B cell (primary cell): Measurements from ENCODE around the gene KANK2.
"Not testable (repeated sequence)": the region's sequence is repeated elsewhere in the genome, so short reads cannot be mapped to it uniquely, and the experiment has no call there.

Experiments
- EZH2 ChIP-seq: IDR thresholded peaks from 2 replicates; pipeline ENCODE4 v1.6.1; 2012; ENCODE audit warnings: borderline replicate concordance, low read depth, mild to moderate bottlenecking, moderate library complexity, low read length; ENCODE audit not compliant: insufficient read depth, poor library complexity, severe bottlenecking
- TF ChIP-seq, protein P1 (sequence below): fragments of 200-600 bp; IDR thresholded peaks from one replicate; pipeline ENCODE4 v1.8.0; 2022; ENCODE audit warnings: antibody characterized with exemption, mild to moderate bottlenecking

DNA sequence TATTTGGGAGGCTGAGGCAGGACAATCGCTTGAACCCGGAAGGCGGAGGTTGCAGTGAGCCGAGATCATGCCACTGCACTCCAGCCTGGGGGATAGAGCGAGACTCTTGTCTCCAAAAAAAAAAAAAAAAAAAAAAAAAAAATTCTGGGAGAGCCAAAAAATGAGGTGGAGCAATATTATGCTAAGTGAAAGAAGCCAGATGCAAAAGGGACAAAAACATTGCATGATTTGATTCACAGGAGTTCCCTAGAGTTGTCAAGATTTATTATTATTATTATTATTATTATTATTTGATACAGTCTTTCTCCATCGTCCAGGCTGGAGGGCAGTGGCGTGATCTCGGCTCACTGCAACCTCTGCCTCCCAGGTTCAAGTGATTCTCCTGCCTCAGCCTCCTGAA, 16.4 kb downstream of the KANK2 start:
- TF ChIP-seq, protein P1, sequence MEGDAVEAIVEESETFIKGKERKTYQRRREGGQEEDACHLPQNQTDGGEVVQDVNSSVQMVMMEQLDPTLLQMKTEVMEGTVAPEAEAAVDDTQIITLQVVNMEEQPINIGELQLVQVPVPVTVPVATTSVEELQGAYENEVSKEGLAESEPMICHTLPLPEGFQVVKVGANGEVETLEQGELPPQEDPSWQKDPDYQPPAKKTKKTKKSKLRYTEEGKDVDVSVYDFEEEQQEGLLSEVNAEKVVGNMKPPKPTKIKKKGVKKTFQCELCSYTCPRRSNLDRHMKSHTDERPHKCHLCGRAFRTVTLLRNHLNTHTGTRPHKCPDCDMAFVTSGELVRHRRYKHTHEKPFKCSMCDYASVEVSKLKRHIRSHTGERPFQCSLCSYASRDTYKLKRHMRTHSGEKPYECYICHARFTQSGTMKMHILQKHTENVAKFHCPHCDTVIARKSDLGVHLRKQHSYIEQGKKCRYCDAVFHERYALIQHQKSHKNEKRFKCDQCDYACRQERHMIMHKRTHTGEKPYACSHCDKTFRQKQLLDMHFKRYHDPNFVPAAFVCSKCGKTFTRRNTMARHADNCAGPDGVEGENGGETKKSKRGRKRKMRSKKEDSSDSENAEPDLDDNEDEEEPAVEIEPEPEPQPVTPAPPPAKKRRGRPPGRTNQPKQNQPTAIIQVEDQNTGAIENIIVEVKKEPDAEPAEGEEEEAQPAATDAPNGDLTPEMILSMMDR: not testable (repeated sequence)
- not testable (repeated sequence) for TF ChIP-seq EZH2
